ENCODE data around the gene SCN2A.
A peak's percentile ranks its signal among the peaks of the same experiment; 100 is the strongest.

SCN2A gene

DNA sequence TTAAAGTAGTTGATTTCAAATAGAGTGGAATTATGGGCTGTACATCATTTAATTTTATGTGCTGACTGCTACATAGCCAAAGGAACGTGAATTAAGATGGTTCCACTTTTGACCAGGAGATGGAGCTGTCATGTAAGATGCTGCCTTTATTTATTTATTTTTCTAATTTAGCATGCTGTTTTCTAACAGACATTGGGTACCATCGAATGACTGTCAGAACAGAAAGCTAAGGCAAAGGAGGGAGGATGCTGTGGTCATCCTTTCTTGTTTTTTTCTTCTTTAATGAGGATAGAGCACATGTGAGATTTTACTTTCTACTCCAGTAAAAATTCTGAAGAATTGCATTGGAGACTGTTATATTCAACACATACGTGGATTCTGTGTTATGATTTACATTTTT is at the start of gene SCN2A:
SCN2A (plus strand) TSS at position 185 of the 400 bp plus-strand sequence. CDS start 56,410 bp downstream, outside the sequence.
- peak in 2 of 14 donors; percentile 1 to 83 for DNase-seq

DNA sequence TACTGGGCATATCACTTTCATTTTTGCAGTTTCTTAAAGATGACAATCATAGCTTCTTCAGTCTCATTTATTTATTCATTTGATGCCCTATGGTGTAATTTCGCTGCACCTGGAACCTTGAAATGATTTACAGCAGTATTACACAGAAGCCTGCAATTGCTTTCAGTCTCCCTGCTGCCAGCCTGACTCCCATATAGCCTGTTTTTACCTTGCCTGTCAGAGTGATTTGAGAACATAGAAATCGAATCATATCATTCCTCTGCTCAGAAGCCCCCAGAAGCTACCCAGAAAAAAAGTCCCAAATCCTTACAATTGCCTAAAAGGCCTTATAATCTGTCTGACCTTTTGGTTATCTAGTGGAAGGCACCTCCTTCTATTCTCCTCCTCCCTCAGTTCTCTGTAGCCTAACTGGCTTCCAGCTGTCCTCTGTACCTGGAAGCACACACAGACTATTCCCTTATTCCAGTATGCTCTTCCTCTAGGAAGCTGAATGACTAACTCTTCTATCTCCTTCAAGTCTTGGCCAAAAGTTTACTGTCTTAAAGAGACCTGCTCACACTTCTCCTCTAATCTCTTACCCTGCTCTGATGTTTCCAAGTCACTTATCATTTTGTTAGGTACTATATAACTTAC is 48.0 kb upstream of the SCN2A start:
- DNase-seq = no peak

DNA sequence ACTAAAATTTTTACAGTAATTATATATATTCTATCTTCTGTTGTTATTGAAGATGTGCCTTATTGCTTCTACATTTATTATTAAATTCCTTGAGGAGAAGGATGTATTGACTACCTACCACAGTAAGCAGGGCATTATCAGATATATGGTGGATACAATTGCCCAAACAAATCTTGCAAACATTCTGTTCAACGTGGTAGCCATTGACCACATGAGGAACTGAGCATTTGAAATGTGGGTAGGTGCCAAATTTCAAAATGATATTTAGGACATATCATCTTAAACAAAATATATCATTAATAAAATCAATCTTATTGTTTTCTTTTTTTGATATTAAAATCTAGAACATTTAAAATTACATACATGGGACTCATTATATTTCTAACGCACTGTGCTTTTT is 46.5 kb upstream of the SCN2A start:
- DNase-seq = no peak

DNA sequence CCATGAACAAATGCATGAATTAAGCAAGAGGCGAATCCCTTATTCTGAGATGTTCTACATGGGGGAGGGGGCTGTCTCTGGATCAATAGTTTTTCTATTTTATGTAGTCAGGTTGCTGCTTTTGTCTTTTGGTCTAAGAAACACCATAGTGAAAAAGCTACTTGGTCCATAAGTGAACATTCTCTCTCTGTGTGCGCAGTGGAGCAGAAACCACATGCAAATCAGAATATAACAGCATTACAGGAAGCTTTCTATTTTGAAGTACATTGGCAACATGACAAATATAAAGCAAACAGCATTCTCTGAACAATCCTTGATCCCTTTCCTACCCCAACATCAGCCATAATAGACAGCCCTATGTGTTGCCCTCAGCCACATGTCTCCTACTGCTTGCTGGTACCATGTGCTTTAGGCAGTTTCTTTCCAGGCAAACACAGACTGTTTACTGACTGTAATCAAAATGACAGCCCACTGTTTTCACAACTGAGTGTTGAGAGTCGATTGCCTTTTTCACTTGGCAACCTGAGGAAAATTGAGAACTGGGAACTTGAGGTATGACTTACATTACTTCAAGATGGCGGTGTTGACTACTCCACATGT is 45.9 kb upstream of the SCN2A start:
- no peak for DNase-seq

DNA sequence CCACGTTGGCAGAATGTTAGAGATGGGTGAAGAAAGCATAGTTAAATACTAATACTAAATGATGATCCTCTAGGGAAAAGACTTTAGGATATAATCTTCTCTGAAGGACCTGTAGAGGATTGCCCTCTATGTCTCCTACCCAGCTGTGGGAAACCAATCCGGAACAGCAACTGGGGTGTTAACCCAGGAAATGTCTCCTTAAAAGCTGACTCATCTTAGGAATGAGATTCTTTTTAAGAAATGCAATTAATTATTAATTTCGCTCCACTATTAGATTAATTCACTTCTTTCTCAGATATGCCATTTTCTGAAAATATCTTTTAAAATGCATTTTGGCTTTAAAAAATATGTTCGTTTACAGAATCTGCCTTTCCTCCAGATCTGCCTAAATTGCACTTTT is 42.8 kb upstream of the SCN2A start:
- no peak for DNase-seq

DNA sequence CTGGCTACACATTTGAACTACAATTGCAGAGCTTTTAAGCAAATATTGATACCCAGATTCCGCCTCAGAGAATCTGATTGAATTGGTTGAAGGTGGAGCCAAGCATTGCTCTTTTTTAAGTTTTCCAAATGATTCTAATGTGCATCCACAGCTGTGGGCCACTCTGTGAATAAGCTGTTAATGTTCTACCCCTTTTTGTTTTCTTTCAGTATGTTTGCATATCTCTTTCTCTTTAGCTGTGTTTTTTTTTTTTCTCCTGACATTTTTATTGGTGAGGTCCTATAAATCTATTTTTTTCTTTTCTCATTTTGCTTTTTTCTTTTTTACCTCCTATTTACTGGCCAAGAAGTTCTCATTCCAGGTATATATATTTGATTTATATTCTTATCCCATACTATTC is 41.9 kb upstream of the SCN2A start:
- no peak for DNase-seq

DNA sequence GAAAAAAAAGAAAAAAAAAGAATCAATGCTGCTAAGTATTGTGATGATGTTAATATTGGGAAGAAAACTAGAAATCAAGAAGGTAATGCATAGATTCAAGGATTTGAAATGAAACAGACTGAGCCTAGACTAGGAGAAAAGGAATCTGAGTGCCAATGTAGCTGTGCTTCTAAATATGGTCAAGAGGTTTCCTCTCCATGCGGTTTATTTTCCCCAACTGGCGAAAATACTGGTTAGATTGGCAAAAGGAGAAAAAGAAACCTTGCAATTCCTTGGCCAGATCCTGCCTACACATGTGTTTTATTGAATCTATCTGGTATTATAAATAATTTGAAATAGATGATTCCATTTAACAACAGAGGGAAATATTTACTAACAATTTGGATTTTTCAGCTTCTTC is 41.0 kb upstream of the SCN2A start:
- DNase-seq = peak in 1 of 14 donors; percentile 10

DNA sequence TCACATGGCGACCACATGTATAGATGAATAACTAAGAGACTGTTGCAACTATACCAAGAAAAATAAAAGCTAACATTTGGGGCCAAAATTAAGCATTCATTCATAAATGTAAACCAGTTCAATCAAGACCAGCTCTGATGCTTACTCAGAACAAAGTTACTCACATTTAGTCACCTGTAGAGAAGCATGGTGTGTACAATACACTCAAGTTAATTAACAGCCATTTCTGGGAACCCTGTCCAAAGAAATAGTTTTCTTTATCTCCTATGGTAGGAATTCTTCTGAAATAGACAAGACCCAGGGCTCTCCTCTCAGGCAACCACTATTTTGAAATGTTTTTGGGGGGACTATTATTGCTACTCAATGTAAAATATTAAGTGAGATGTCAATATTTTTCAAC is 37.0 kb upstream of the SCN2A start:
- DNase-seq = no peak

DNA sequence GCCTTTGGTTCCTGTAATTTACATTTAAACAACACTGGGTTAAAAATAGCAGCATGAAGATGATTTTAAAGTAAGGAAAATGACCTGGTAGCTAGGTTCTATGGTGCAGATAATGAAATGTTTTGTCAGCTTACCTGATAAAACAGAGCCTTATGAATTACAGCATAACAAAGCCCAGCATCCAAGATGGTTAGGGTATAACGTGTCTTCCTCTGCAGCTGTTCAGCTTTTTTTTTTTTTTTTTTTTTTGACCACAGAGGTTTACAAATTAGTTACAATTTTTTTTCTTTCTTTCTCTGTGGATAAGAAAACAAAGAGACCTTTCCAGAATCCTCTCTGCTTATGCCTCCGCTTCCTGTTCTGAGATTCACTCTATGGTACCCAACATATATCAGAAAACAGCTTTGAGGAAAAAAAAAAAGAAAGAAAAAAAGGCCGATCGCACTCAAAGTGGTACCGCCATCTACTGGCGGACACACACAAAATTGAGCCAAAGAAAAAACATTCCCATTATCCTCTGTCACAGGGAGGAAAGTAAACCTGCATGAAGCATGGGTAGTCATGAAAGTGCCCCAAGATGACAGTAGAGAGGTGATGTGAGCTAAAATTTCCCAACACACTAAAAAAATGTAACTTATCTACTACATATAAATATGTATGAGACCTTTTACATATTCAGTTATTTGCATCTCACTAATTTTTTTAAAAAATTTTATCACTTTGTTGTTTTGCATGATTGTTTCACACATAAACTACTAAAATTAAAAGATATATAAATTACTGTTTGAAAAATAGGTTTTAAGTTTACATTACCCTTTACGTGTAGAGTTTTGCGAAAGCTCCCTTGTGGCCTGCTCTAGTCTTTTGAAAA is 35.3 kb upstream of the SCN2A start, which contains the start of gene SCN3A:
SCN3A (minus strand) TSS at position 362 of the 871 bp plus-strand sequence. CDS start 27,656 bp downstream, outside the sequence.
- DNase-seq = peak in 5 of 14 donors; percentile 2 to 51 (median 6)

DNA sequence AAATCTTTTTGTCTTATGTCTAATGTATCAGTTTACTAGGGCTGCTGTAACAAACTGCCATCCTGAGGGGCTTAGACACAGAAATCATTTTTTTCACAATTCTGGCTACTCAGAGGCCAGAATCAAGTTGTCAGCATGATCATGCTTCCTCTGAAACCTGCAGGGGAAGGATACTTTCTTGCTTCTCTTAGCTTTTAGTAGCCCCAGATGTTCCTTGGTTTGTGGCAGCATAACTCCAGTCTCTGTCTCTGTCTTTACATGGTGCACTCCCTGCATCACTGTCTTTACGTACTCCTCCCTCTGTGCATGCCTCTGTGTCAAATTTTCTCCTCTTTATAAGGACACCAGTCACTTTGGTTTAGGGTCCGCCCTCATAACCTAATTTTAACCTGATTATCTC is 33.3 kb upstream of the SCN2A start:
- DNase-seq = no peak

DNA sequence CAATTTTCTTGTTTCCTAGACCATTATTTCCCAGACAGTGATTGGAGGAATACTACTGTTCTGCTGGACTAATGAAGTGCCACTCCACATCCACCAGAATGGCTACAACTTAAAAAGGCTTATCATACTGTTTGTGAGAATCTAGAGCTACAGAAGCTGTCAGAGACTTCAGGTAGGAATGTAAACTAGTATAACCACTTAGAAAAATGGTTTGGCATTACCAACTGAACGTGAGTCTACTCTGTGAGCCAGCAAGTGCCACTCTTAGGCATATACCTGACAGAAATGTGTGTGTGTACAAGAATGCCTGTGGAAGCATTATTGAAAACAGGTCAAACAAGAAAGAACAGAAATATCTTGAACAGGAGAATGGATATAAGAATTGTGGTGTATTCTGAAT is 31.1 kb upstream of the SCN2A start:
- no peak for DNase-seq

DNA sequence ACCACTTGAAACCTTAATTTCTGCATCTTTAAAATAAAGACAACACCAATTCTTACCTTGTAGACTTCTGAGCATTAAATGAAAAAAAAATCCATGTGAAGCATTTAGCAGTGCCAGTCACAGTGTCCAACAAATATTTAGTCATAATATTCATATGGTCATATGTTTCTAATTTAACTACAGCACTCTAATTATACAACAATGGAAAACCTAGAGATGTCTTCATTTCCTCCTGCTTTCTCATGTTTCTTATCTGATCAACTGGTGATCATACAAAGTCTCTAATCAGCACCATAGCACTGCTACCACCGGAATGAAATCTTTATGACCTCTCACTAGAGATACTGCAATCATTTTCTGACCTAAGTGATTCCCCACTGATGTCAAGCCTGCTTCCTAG is 25.1 kb upstream of the SCN2A start:
- DNase-seq = no peak

DNA sequence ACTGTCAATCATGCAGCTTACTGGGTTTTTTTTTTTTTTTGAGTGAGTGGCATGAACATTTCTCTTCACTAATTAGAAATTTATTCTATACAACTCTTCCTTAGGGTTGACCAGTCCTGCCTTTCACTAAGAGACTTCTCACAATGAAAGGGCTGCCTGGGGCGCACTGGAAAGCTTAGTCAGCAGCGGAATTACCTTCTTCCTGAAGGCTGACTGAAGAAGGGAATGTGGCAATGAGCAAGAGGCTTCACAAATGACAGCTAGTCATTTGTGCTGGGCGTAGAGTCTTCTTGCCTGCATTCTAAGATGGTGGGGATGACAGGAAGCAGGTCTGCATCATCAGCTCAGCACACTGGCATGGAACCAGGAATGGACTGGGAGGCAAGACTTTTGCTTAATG is 19.7 kb upstream of the SCN2A start:
- DNase-seq = no peak

DNA sequence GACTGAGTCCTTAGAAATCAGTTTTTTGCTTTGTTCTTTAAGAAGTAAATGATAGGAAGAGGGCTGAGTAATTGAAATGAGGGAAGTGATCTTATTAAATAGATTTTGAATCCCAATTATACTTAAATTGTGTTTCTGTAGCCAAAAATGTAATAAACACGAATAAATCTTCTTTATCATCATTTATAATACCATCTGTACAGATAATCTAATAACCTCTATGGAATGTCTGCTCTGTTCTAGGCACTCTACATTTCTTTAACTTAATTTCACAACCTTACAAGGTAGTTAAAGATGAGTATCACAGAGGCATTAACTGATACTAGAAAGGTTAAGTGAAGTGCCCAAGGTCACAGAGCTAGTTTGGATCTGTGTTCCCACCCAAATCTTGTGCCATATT is 14.3 kb upstream of the SCN2A start:
- no peak for DNase-seq

DNA sequence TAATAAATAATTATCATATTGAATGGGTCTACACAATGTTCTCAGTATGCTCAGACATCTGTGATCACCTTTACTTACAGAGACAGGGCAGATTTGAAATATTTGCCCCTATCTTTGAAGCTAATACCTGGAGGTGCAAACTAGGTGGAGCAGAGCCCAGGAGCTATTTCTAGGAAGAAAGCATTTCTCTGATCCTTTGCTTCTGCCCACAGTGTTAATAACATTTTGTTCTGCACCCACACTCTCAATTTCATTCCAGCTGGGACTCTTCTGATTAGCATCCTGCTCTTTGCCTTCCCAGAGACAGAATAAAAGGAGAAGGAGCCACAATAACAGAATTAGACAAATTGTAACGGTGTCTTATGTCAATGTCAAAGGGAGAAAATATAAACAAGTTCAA is 11.6 kb upstream of the SCN2A start:
- DNase-seq = no peak

DNA sequence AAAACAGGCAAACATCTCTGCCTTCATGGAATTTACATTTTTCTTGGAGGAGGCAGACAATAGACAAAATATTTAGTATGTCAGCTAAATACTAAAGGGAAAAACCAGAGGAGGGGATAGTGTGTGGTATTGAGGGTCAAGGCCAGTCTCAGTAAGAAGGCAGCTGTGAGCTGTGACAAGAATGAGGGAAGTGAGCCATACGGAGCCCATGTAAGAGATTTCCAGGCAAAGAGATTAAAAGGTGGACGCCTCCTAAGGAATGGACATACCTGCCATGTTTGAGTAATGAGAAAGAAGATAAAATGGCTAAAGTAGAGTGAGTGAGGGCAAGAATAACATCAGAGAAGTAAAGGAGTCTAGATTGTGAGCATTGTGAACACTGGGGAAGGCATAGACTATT is 2.2 kb upstream of the SCN2A start:
- DNase-seq = no peak

DNA sequence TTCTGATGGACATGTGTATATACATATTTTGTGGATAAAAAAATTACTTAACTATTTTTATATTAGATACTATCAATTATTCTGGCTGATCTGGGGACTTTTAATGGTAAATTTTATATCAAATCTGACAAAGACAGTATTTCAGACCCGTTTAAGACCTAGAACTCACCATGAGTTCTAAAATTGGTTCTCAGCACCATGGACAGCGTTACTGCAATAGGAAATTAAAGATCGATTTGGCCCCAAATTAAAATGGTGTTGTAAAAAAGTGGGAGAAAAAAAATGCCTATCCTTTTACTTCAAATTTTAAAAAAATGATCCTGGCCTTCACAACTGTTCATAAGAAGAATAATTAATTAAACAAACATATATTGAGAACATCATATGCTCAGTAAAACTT is 919 bp upstream of the SCN2A start:
- no peak for DNase-seq

DNA sequence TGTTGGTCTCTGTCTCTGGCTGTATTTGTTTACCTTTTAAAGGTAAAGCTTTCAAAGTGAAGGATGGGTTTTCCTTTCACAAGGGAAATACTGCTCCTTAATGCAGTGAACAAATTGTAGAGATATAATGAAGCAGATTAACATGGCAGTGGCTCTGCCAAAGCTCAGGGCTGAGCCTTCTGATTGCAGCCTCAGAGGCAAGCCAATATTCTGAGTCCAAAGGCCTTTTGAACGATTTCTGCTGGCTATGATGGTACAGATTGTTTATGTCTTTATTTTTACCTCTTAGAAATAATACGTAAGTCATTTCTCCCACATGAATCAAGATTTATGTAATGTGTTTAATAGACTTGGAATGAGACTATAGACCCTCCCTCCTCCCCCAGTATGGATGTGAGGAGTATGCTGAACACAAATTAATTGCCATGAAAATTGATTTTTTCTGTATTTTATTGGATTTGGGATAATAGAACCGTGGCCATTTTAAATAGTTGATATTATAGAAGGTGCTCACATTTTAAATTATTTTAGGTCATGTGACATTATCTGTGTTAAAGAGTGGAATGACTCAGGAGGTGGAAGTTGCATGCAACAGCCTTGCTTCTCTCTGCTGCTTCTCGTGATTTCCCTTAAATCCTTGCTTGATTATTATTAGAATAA is 772 bp downstream of the SCN2A start:
- peak in 1 of 14 donors; percentile 79 for DNase-seq

DNA sequence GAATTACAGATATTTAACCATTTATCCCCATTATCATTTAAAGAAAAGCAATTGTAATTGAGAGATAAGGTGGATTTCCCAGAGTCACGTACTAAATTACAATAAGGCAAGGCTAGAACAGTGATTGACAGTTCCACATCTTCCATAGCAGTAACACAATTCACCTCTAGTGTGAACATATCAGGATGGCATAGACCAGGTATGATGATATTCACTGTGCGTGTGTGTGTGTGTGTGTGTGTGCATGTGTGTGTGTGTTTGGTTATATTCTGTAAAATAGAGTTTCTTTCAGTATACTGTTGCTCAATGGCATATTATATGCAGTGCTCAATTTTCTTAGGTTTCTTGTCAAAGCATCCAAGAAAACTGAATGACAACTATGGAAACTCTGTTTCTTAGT is 1.7 kb downstream of the SCN2A start:
- DNase-seq = peak in 1 of 14 donors; percentile 60

DNA sequence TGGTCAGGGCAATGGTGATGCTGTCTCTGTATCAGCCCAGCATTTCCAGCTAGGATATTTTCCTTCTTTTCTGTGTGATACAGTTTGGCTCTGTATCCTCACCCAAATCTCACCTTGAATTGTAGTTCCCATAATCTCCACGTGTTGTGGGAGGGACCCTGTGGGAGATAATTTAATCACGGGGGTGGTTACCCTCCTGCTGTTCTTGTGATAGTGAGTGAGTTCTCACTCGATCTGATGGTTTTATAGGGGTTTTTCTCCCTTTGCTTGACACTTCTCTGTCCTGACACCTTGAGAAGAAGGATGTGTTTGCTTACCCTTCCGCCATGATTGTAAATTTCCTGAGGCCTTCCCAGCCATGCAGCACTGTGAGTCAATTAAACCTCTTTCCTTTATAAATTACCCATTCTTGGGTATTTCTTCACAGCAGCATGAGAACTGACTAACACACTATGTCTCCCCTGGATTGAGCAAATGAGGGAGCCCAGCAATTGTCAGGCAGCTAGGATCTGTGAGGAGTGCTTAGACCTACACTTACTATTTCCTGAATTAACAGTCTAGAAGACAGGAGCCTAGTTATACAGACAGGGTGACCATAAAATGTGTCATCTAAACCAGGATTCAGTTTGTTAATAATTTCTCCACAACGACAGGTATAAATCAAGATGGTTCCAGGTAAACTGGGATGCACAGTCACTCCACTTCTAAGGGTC is 6.0 kb downstream of the SCN2A start:
- DNase-seq = no peak

DNA sequence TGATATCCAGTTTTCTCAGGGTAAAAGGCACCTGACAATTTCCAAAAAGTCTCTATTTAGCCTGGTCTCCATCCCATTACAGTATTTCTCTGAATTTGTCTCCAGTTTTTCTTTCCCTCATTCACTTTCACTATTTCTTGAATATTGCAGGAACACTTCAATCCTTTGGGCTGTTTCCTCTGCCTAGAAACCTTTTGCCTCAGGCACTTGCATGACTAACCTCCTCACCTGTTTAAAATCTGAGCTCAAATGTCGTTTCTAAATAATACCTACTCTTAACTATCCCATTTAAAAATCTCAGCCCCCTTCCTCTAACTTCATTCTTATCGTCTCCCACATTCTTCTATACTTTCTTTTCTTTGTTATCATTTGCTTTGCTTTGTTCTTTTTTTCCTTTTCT is 9.0 kb downstream of the SCN2A start:
- no peak for DNase-seq

DNA sequence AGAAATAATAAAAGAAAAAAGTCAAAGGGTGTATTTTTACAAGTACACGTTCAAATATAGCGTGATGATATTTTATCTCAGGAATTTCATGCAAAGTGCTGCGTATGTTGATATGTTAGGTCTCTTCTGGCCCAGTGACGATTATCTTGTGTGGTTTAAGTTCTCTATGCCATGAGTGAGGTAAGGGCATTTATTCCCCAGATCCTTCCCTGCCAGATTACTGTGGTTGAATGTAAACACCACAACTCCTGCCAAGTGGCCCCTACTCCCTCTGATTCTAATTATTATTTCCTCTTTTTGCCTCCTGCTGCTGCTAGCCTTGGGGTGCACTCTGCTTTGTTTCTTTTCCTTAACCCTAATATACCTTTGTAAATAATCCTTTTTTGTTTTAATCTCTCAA is 12.2 kb downstream of the SCN2A start:
- DNase-seq = no peak
